Vagina (tissue), 2 donors: ENCODE results near the gene GGTLC1. TPM values are rescaled to one million over a fixed set of nuclear protein-coding genes. Genes with fewer than 3 reads are reported as not detected.
"Not testable (repeated sequence)": the region's sequence is repeated elsewhere in the genome, so short reads cannot be mapped to it uniquely, and the experiment has no call there.

Experiments used
- DNase-seq, 2 donors: peaks; one replicate each; pipeline ENCODE4 v3.0.0-alpha.2; 2017; ENCODE audit errors: extremely low spot score in 2 of 2
- H3K27ac ChIP-seq: fragments of 200-600 bp; sonication (generic); one replicate; pipeline ENCODE4 v1.5.1; 2019
- H3K27me3 ChIP-seq: fragments of 200-600 bp; sonication (generic); one replicate; pipeline ENCODE4 v1.5.1; 2019
- H3K36me3 ChIP-seq, 2 donors: fragments of 200-600 bp; sonication (generic); one replicate each; pipeline ENCODE4 v1.5.1; 2017 to 2019
- H3K4me1 ChIP-seq: fragments of 200-600 bp; sonication (generic); one replicate; pipeline ENCODE4 v1.5.1; 2019
- H3K4me3 ChIP-seq, 2 donors: fragments of 200-600 bp; sonication (generic); 1 replicate in 1 of 2; 2 replicates in 1 of 2; pipeline ENCODE4 v1.5.1; 2016 to 2019
- H3K9me3 ChIP-seq: fragments of 200-600 bp; sonication (generic); one replicate; pipeline ENCODE4 v1.5.1; 2019
- CTCF ChIP-seq, 3 experiments: fragments of 450-650 bp in 2 of 3; fragments of 200-600 bp in 1 of 3; sonication (generic) in 1 of 3; IDR thresholded peaks; one replicate each; pipeline ENCODE4 v1.5.1; 2017 to 2019; ENCODE audit warnings: antibody characterized with exemption in 3 of 3, mild to moderate bottlenecking in 2 of 3, moderate library complexity in 2 of 3
- POLR2A ChIP-seq, 2 donors: fragments of 450-650 bp; IDR thresholded peaks; one replicate each; pipeline ENCODE4 v1.6.1; 2017; ENCODE audit warnings: antibody characterized with exemption in 2 of 2, mild to moderate bottlenecking in 2 of 2, moderate library complexity in 2 of 2
- POLR2AphosphoS5 ChIP-seq, 2 donors: sonication (generic); formaldehyde crosslinking; IDR thresholded peaks; one replicate each; pipeline ENCODE4 v1.9.0; 2017; ENCODE audit warnings: antibody characterized with exemption in 2 of 2, mild to moderate bottlenecking in 2 of 2, low read depth in 1 of 2; ENCODE audit not compliant: insufficient read depth in 1 of 2
- intact Hi-C: fragments of 100-400 bp; cut with DNase I; formaldehyde crosslinking; loops from one replicate; pipeline ENCODE4 v1.15.1; 2023
- total RNA-seq: library from RNA; depleted of rRNA; stranded (reverse); fragments of >200 nt; gene quantifications from one replicate; pipeline ENCODE4 v1.2.3, GENCODE V29; 2016

The GGTLC1 gene
- total RNA-seq, 1 donor from 2014 or later = not detected

- H3K27me3 ChIP-seq = no peaks in the 10 kb centered on the region
- intact Hi-C loops = no loop called here
These were observed 7.5 kb upstream of the GGTLC1 start for GRCh38 chr20:23995905-23996666.

GRCh38 chr20:23995291-23995690 lies 6.7 kb upstream of the GGTLC1 start:
- H3K4me3 ChIP-seq, DNase-seq, H3K27me3 ChIP-seq, H3K36me3 ChIP-seq, intact Hi-C loops, H3K9me3 ChIP-seq, H3K27ac ChIP-seq, H3K4me1 ChIP-seq: not testable (repeated sequence)

More at GRCh38 chr20:23995905-23996666, 7.5 kb upstream of the GGTLC1 start:
- Histone ChIP-seq H3K9me3 (no peaks in the 10 kb centered on the region), H3K36me3 (no peaks in the 10 kb centered on the region), H3K4me1 (no peaks in the 10 kb centered on the region), H3K4me3 (no peak overlapping the region), H3K27ac (no peak overlapping the region)
- DNase-seq = no peak
- peak in 2 of 3 experiments; percentile 54 to 63 for TF ChIP-seq CTCF (IDR thresholded peaks at IDR 0.05)
- no peak for TF ChIP-seq POLR2A (IDR thresholded peaks at IDR 0.05)
- no peak for TF ChIP-seq POLR2AphosphoS5 (IDR thresholded peaks at IDR 0.05; ENCODE audit: insufficient read depth in 1 of 2, low read depth in 1 of 2)

GRCh38 chr20:23994001-23994633 lies 5.5 kb upstream of the GGTLC1 start:
- intact Hi-C loops, H3K27ac ChIP-seq, H3K4me1 ChIP-seq, H3K27me3 ChIP-seq, DNase-seq, H3K9me3 ChIP-seq, H3K4me3 ChIP-seq, H3K36me3 ChIP-seq: not testable (repeated sequence)

GRCh38 chr20:23993440-23993839 lies 4.9 kb upstream of the GGTLC1 start:
- H3K27ac ChIP-seq, H3K36me3 ChIP-seq, H3K9me3 ChIP-seq, H3K27me3 ChIP-seq, H3K4me3 ChIP-seq, DNase-seq, H3K4me1 ChIP-seq, intact Hi-C loops: not testable (repeated sequence)

- H3K27me3 ChIP-seq, H3K36me3 ChIP-seq, H3K27ac ChIP-seq, H3K4me3 ChIP-seq, H3K9me3 ChIP-seq, DNase-seq, H3K4me1 ChIP-seq, intact Hi-C loops: not testable (repeated sequence)
These were observed 1.7 kb upstream of the GGTLC1 start for GRCh38 chr20:23990296-23990695.

GRCh38 chr20:23988966-23989365 lies 387 bp upstream of the GGTLC1 start:
- H3K27me3 ChIP-seq, H3K4me3 ChIP-seq, H3K4me1 ChIP-seq, H3K9me3 ChIP-seq, intact Hi-C loops, H3K27ac ChIP-seq, DNase-seq, H3K36me3 ChIP-seq: not testable (repeated sequence)

- H3K4me3 ChIP-seq, H3K27ac ChIP-seq, H3K36me3 ChIP-seq, H3K4me1 ChIP-seq, intact Hi-C loops, H3K9me3 ChIP-seq, H3K27me3 ChIP-seq: not testable (repeated sequence)
- peak in 1 of 2 donors; percentile 16 for DNase-seq
These were observed 1.9 kb downstream of the GGTLC1 start for GRCh38 chr20:23986716-23987115.

GRCh38 chr20:23986310-23986709 lies 2.3 kb downstream of the GGTLC1 start:
- H3K4me3 ChIP-seq, H3K27ac ChIP-seq, H3K36me3 ChIP-seq, intact Hi-C loops, H3K4me1 ChIP-seq, H3K27me3 ChIP-seq, H3K9me3 ChIP-seq: not testable (repeated sequence)
- peak; percentile 34 to 46 for DNase-seq

GRCh38 chr20:23985790-23986225 lies 2.8 kb downstream of the GGTLC1 start:
- H3K4me3 ChIP-seq, H3K36me3 ChIP-seq, H3K27ac ChIP-seq, intact Hi-C loops, H3K4me1 ChIP-seq, H3K9me3 ChIP-seq, H3K27me3 ChIP-seq: not testable (repeated sequence)
- DNase-seq = peak in 1 of 2 donors; percentile 42

- H3K27me3 ChIP-seq, H3K4me1 ChIP-seq, H3K27ac ChIP-seq, intact Hi-C loops, H3K9me3 ChIP-seq, H3K4me3 ChIP-seq, H3K36me3 ChIP-seq: not testable (repeated sequence)
- DNase-seq = peak in 1 of 2 donors; percentile 52
These were observed 3.4 kb downstream of the GGTLC1 start for GRCh38 chr20:23985066-23985789.

- H3K4me1 ChIP-seq, H3K36me3 ChIP-seq, H3K27ac ChIP-seq, H3K9me3 ChIP-seq, H3K27me3 ChIP-seq, H3K4me3 ChIP-seq, intact Hi-C loops: not testable (repeated sequence)
- DNase-seq = peak in 1 of 2 donors; percentile 71
These were observed 4.0 kb downstream of the GGTLC1 start for GRCh38 chr20:23984476-23985023.
